GM18519 (cell line): ENCODE results near the gene CCDC195.
"Not testable (repeated sequence)": the region's sequence is repeated elsewhere in the genome, so short reads cannot be mapped to it uniquely, and the experiment has no call there.

Experiments used
- ATAC-seq: cut with Tn5 transposase; IDR thresholded peaks from one replicate; pipeline ENCODE4 v1.9.1; 2021; ENCODE audit warnings: mild to moderate bottlenecking, moderate library complexity; ENCODE audit not compliant: unreplicated experiment, low FRiP score

The CCDC195 gene

DNA sequence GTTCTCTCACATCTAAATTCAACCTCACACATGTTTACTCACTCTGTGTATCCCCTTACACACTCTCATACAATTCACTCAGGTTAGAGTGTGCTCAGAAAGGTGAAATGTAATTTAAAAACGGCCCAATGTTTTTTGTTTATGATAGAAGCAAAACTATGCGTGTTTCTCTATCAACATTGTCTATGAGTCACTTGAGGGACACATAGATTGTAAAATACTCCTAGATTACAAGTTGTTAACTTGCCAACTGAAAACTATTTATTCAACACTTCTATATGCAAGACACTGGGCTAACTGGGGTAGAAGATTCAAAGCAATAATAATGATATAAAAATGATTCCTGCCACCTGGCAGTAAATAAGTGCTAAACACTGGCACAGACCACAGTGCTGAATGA lies 24.6 kb downstream of the CCDC195 start:
- no peak for ATAC-seq

DNA sequence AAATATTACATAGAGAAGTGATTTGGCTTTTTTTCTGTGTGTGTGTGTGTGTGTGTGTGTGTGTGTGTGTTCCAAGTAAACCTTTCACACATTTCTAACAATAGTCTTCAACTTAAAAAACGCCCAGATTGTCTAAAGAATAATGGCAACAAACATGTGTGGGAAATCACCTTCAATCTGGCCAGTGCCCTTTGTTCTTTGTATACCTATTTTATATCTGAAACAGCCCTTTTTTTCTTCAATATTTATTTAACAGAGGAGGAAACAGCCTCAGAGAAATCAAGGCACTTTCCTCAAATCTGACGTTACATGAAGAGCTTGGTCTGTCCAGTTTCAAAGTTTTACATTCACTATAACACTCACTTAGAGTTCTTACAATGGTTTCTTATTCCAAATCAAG lies 25.3 kb downstream of the CCDC195 start:
- ATAC-seq, result no peak

DNA sequence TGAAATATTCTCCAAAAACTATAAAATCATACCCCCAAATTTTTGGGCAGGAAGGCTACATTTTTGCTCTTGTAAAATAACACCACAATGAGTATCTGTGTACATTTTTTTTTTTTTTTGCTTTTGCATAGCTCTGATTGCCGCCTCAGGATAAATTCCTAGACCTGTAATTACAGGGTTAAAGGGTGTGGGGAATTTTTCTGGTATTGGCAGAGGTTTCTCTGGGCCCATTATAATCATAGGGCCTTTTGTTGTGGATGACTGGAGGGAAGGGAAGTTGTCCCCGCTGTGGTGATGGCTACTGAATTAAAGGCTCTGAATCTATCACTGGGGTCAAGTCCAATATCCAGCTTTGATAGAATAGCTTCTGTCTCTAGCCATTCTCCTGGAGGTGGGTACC lies 26.6 kb downstream of the CCDC195 start:
- ATAC-seq, result no peak

DNA sequence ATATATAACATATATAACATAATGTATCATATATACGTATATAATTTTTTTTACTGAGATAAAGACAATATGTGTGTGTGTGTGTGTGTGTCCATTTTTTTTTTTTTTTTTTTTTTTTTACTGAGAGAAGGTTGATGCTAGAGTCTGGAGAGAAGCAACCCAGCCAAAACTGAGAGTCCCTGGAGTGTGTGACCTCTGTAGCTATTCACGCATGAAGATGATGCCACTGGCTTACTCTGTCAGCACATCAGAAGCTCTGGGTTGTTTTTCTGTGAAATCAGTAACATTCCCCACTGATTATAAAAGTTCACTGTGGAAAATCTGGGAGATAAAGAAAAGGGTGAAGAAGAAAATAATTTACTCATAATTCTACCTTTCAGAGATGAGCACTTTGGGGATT lies 27.2 kb downstream of the CCDC195 start:
- no peak for ATAC-seq

DNA sequence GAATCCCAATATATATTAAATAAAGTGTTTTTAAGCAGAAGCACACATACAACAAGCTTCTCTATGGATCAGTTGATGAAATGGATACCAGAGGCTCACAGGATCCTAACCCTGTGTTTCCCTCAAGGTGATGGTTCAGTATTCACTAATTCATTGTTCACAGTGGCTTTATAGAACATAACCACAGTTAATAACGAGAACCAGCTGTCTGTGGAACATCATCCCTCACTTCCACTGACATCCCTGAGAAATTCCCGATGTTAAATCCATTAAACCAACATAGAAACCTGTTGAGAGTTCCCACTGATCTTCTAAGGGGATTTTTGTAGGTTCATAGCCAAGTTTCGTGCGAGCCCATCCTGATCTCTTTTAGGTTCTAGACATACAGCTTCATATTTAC lies 29.0 kb downstream of the CCDC195 start:
- ATAC-seq, result no peak

DNA sequence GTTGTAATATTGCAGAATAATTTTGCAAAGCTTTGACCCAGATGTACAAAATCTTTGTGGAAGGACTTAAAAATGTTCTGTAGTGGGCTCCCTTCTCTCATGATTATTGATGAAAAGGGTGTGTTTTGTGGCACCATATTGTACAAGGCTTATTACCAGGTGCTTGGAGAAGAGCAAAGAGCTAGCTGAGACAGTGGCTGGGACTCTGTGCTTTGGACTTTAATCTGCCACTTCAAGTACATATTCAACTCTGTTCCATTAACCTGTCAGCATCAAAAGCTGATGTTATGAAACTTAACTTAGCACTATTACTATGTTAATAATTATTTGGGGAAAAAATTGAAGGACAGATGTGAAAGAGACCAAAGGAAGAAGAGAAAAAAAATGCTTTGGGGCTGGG lies 31.0 kb downstream of the CCDC195 start:
- ATAC-seq, result no peak

DNA sequence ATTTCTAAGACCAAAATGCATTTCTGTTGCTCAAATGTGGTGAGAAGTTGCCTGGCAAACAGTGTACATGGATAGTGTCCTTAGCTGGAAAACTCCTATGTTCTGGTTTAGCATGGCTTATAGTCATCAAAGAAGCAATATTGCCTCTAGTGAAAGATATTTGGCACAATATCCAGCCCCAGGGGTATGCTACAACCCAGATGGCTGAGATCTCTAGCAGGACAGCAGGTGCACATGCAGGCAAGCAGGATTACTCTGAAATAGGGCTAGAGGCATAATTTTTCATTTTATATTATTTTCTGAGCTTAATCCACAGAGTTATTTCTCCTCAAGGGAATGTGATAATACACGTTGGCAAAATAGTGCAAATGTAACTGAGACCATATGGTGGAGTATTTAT lies 34.0 kb downstream of the CCDC195 start:
- no peak for ATAC-seq

DNA sequence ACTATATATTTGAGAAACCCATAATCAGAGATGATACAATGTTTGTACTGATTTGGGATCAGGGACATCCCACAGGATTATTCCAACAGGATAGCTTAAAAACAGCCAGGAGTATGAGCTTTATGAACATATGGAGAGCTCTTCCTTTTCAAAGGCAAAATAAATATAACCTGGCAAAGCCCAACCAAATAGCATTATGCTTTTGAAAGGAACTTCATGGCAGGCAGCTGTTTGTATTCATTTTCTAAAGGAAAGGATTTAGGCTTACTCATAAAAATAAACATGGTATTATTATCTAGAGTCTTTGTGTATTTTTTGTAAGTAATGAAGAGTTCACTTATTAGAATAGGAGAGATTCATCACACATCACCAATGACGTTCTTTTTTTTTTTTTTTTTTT lies 44.4 kb downstream of the CCDC195 start:
- ATAC-seq, result no peak

DNA sequence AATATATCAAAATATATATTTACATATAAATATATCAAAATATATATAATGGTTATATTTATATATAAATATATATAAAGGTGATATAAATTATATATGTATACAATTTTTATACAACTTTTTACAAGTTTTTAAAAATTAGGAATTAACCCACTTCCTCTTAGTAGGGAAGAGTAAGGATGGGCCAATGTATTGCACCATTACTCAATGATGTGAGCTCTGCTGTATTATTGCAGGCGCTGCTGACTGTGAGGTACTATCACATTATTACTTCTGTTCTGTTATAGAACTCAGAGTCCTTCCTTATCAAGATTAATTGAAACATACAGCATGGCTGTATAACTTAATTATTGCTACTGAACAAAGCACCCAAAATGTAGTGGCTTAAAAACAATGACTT lies 46.0 kb downstream of the CCDC195 start:
- ATAC-seq, result no peak

DNA sequence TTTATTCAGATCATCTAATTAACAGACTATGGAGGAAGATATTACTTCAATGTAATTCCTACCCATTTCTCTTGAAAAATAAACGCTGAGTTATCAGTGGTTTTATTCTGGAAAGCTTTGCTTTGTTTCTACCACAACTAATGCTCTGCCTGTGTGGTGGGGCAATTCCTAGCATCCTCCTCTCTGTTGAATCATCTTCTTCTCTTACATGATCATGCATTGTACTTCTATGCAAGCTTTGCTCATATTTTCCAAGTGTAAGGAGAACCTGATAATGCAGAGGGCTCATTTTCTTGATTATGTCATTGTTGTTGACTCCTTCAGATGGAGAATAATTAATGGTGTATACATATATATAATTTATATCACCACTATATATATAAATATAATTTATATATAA lies 46.7 kb downstream of the CCDC195 start:
- ATAC-seq, result no peak

DNA sequence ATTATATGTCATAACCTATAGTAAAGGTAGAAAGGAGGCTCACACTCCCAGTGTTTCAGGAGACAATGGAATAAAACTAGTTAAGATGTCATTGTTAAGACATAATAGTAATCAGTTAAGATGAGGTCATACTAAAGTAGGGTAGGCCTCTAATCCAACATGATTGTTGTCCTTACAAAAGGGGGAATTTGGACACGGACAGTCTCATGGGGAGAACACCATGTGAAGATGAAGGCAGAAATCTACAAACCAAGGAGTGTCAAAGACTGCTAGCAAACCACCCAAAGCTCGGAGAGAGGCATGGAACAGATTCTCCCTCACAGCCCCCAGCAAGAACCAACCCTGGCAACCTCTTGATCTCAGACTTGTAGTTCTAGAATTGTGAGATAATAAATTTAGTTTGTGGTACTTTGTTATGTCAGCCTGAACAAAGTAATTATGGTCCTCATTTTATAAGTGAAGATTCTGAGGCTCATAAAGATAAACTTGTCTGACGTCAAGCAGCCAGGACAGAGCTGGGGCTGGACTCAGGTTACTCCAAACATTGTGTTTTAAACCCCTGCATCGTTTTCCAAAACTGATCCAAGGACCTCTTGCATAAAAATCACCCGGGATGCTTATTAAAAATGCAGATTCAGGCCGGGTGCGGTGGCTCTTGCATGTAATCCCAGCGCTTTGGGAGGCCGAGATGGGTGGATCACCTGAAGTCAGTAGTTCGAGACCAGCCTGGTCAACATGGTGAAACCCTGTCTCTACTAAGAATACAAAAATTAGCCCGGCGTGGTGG lies 47.8 kb downstream of the CCDC195 start:
- no peak for ATAC-seq

DNA sequence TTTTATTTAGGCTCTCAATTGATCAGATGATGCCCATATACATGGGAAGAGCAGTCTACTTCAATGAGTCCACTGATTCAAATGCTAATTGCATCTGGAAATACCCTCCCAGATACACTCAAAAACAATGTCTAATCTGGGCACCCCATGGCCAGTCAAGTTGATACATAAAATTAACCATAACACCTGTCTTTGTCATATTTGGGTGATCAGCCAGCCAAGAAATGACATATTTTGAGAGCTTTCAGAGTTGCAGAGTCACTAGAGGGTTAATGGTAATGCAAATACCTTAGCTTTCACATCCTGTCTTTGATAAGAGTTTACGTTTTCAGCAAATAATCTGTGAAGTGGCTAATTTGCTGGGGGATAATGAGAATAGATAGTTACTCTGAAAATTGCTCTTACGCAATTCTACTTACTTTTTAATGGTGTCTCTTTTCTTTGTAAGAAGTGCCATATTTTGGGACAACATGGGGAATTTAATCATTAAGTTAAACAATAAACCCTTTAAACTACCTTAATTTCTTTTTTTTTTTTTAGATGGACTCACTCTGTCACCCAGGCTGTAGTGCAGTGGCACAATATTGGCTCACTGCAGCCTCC lies 49.1 kb downstream of the CCDC195 start:
- ATAC-seq, result peak; percentile 94

DNA sequence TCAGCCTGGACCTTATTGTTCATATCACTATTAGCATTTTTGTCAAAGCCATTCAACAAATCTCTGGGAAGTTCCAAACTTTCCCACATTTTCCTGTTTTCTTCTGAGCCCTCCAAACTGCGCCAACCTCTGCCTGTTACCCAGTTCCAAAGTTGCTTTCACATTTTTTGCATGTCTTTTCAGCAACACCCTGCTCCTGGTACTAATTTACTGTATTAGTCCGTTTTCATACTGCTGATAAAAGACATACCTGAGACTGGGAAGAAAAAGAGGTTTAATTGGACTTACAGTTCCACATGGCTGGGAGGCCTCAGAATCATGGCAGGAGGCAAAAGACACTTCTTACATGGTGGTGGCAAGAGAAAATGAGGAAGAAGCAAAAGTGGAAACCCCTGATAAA lies 52.8 kb downstream of the CCDC195 start:
- ATAC-seq, result not testable (repeated sequence)

DNA sequence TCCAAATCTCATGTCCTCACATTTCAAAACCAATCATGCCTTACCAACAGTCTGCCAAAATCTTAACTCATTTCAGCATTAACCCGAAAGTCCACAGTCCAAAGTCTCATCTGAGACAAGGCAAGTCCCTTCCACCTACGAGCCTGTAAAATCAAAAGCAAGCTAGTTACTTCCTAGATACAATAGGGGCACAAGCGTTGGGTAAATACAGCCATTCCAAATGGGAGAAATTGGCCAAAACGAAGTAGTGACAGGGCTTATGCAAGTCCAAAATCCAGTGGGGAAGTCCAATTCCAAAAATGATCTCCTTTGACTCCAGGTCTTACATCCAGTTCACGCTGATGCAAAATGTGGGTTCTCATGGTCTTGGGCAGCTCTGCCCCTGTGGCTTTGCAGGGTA lies 54.5 kb downstream of the CCDC195 start:
- ATAC-seq, result not testable (repeated sequence)

DNA sequence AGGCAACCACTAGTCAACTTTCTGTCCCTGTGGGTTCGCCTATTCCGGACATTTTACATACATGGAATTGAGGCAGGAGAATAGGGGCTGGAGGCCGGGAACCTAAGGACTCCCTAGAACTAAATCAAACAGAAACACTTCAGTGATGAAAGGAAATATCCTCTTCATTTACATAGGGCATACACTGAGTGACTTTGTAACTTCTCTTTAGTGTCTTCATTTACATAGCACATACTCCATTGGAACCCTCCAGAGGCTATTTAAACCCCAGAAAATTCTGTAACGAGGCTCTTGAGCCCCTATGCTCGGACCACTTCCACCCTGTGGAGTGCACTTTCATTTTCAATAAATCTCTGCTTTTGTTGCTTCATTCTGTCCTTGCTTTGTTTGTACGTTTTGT lies 56.5 kb downstream of the CCDC195 start:
- ATAC-seq, result no peak

DNA sequence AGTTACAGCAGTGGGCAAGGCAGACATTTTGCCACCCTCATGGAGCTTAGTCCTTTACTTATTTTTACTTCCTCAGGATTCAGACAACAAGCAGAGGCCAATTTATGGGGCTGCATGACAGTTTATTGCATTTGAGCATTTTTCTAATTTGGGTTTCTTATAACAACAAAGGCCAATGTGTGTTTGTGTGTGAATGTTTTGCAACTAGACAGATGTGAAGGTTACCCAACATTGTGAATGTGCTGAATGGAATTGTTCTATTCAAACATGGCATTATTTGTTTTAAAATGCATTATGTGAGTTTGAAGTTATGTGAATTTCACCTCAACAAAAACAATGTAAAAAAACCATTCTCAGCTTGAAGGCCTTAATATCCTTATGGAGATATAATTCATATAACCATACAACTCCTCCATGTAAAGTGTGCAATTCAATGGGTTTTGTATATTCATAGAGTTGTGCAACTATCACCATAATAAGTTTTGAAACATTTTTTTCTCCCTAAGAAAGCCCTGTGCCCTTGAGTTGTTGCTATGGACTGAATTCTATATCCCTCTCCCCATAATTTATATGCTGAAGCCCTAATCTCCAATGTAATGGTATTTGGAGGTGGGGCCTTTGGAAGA lies 57.3 kb downstream of the CCDC195 start:
- no peak for ATAC-seq

DNA sequence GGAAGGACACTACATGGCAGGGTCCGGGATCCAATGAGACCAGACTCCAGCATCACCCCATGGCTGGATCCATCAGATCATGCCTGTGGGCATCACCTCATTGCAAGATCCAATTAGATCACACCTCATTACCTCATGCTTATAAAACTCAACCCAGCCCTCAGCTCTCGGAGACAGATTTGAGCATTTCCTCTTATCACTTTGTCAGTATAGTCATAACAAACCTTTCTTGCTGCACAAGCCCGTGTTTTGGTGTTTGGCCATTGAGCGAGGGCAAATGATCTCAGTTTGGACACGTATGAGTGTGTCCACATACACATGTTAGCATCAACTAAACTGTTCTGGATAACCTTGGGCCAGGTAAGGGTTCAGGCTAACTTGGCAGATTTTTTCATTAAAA lies 58.8 kb downstream of the CCDC195 start:
- ATAC-seq, result peak; percentile 59

DNA sequence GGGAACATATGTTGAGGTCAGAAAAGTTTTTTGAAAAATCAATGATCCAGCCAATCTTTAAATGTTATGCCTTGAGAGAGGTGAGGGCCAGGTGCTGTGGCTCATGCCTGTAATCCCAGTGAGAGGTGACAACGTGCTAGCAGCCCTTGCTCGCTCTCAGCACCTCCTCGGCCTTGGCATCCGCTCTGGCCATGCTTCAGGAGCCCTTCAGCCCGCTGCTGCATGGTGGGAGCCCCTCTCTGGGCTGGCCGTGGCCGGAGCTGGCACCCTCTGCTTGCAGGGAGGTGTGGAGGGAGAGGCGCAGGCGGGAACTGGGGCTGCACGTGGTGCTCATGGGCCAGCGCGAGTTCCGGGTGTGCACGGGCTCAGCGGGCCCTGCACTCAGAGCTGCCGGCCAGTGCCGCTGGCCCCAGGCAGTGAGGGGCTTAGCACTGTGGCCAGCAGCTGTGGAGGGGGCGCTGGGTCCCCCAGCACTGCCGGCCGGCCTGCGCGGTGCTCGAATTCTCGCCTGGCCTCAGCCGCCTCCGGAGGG lies 61.1 kb downstream of the CCDC195 start:
- no peak for ATAC-seq
